Endometrial microvascular endothelial cells (primary cell): ENCODE data around the gene BTBD2. TPM values are rescaled to one million over a fixed set of nuclear protein-coding genes. Genes with fewer than 3 reads are reported as not detected.

ENCODE experiments used
- in situ Hi-C: cut with HindIII; loops from 2 replicates; pipeline ENCODE4 v1.10.0; 2017; ENCODE audit warnings: low sequenced_read_pairs, low pct_unique_long_range_greater_than_20kb; ENCODE audit errors: inconsistent ontology term
- total RNA-seq: library from RNA; depleted of rRNA; stranded (reverse); fragments of >200 nt; gene quantifications from one replicate; pipeline ENCODE4 v1.2.3, GENCODE V29; 2015; ENCODE audit errors: inconsistent ontology term

Gene BTBD2
- 88.5 TPM for total RNA-seq

DNA sequence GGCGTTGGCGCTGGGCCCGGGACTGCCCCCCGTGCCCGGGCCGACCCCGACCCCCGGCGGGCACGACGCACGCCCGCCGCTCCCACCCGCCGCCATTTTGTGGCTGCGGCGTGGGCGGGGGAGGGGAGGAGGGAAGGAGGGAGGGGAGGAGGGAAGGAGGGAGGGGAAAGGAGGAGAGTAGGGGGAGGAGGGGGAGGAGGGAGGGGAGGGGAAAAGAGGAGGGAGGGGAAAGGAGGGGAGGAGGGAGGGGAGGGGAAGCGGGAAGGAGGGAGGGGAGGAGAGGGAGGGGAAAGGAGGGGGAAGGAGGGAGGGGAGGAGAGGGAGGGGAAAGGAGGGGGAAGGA is at the start of gene BTBD2:
TSS of gene BTBD2 (minus strand) at position 107 of the 343 bp plus-strand sequence. CDS start at position 96, 11 bp downstream.
- in situ Hi-C loops: no loop called here

DNA sequence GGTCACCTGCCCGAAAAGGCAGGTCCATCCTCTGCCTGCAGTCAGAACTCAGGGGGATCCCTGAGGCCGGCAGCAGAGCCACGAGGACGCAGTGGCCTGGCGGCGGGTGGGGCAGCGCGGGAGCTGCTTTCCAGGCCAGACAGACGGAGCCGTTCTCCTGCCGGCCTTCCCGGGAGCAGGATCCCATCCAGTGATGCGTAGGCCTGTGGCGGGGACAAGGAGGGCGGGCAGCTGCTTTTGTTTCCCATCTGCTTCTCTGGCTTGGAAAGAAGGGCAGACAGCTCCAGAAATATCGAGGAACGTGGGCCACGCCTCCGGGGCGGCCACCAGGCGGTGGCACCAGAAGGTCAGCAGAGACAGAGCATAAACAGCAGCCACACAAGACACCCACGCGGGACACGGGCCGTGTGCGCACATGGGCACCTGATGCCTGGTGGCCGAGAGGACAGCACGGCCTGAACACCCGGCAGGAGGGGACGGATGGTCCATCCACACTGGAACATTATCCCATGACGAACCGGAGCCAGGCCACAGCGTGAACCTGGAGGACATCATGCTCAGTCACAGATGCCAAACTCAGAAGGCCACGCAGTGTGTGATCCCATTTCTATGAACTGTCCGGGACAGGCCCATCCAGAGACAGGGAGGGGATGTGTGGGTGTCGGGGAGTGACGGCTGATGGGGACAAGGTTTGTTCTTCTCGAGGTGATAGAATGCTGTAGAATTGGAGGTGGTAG is 49.4 kb upstream of the BTBD2 start:
- in situ Hi-C loops: no loop called here

DNA sequence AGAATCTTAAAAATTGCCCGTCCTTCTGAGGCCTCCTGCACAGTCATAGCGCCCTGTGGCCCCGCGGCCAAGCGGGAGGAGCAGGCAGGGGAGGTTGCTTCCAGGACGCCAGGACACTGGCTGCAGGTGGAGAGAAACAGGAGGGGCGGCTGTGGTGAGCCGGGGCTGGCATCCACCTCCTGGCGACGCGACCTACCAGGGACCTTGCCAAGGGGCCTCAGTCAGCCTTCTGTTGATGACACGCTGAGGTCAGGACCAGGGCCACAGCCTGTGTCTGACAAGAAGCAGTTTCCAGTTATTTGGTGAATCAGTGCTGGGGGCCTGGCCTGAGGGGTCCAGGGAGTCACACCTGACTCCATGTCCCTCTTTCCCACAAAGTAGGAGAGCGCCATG is 48.9 kb upstream of the BTBD2 start:
- in situ Hi-C loops: no loop called here

DNA sequence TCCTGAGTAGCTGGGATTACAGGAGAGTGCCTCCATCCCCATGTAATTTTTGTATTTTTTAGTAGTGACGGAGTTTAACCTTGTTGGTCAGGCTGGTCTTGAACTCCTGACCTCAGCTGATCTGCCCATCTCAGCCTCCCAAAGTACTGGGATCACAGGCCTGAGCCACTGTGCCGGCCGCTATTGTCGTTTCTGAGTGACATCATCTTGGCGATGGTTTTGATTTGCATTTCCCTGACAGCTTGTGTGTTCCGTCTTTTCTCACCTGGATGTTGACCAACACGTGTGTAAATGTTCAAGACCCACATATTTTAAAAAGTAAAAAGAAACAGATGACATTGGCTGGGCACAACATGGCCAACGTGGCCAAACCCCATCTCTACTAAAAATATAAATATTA is 48.3 kb upstream of the BTBD2 start:
- in situ Hi-C loops: no loop called here

DNA sequence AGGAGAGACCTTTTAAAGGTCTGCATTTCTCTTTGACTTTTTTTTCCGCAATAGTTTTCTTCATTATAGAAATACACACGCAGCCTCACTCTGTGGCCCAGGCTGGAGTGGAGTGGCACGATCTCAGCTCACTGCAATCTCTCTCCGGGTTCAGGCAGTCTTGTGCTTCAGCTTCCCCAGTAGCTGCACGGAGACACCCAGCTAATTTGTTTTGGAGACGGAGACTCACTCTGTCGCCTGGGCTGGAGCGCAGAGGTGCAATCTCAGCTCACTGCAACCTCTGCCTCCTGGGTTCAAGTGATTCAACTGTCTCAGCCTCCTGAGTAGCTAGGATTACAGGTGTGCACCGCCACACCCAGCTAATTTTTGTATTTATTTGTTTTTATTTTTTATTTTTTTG is 47.3 kb upstream of the BTBD2 start:
- in situ Hi-C loops: no loop called here

DNA sequence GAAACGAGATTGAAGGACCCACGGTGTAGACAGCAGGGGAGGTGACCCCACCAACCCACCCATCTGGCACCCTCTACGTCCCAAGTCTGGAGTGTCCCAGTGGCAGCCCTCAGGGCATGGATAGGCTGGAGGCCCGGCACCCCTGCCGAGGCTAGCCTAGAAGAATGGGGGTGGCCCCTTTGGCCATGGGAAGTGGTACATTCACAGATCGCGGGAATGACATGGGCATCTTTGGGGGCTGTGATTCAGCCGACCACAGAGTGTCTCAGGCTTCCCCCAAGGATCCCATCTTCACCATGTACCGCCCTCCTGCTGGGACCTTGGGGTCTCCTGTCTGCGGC is 46.8 kb upstream of the BTBD2 start:
- in situ Hi-C loops: no loop called here

DNA sequence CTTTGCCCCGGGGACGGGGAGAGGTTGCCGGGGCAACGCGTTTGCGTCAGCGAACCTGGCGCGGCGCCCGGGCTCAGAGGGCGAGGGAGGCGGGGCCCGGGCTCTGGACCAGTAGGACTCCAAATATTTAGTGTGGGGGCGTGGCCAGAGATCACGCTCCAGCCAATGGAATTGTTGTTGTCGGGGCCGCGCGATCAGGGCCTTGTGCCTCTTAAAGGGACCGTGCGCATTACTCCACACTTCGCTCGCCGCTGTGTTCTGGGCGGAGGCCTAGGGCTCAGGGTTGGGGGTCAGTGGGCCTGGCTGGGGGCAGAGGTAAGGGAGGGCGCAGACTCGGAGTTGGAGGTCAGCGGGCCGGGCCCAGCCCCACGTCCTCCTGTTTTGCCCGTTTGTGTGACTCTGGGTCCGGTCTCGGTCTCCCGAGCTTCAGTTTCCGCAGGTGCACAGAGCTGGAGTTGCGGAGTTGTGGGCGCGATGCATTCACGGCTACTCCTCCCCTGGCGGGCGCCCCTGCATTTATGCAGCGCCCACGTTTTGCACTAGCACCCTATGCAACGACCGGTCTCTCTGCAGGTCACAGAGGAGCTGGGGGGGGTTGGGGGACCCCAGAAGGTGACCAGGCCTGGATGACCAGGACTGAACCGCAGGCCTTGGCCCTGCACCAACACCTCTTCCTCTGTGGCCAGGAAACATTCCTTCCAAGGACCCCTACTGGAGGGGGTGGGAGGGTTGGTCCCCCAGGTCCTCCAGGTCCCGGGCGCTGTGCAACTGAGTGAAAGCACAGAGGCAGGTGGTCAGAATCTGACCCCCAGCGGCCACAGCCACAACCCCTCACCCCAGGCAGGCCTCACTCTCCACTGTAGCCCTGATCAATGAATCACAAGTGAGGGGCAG is 46.2 kb upstream of the BTBD2 start:
- in situ Hi-C loops: no loop called here

DNA sequence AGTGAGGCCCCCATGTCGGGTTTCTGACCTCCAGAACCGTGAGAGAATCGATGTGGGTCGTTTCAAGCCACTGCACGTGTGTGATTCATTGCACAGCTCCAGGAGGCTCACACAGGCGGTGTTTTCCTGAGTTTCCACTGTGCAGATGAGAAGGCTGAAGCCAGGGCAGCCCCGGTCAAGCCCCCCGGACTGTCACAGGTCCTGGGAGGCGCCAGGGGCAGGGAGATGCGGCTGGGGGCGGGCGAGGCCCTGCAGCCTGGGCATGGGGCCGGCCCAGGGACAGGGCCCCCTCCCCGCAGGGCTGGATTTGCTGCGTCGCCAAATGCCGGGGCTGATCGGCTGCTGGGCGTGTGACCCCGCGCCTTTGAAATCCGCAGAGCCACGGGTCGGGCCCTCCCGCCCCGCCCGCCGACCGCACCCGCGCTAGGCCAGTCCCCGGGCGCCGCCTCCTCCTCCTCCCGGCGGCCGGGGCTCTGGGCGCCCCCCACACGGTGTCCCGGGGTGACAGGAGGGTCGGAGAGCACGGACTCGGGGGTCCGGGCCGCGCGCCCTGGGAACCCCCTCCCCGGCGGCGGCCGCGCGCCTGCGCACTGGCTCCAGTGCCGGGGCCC is 45.5 kb upstream of the BTBD2 start:
- in situ Hi-C loops: no loop called here

DNA sequence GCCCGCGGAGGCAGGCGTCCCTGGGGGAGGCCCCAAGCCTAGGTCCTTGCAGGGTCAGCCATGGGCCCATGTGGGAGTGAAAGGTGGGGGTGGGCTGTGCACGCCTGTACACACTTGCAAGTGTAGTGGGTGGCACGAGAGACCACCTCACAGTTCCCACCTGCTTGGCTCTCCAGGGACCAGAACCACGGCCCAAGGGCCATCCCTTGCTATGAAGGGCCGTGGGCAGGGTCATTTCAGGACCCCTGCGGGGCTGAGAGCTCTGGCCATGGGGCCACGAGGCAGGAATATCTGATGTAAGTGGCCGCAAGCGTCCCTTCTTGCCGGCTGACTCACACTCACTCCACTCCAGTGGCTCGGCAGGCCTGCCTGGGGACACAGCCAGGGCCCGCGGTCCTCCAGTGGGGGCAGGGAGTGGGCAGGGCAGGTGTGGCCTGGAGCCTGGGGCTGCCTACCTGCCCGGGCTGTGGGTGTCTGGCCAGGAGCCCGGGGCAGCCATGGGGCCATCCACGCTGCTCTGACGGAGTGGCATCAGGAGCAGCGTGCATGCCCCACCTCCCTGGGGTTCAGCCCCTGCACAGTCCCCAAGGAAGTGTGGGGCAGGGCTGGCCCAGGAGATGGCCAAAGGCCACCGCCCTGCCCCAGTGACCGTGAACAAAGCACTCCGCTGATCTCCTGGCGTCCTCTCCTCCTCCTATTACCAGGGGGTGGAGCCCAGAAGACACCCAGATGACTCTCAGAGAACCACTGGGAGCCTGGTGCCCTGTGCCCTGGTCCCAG is 44.1 kb upstream of the BTBD2 start:
- in situ Hi-C loops: no loop called here

DNA sequence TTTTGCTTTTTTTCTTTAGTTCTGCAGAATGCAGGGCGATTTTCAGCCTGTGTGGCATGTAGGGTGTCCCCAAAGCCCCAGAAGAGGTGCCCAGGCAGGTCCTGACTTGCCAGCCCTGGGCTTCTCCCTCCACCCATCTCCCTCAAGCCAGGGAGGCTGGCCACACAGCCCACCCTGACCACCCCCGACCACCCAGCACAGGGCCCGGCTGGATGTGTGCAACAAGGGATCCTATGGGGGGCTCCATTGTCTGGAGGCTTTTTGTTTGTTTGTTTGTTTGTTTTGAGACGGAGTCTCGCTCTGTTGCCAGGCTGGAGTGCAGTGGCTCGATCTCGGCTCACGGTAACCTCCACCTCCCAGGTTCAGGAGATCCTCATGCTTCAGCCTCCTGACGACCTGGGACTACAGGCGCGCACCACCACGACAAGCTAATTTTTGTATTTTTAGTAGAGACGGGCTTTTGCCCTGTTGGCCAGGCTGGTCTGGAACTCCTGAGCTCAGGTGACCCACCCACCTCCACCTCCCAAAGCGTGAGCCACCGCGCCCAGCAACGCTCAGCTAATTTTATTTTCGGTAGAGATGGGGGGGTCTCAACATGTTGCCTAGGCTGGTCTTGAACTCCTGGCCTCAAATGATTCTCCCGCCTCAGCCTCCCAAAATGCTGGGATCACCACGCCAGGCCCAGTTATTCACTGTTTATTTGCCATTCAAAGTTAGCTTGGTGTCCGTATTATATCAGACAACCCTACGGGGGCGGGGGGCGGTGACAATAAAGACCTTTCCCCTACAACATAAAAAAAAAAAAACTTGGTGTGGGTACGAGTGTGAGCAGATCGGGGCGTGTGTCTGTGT is 43.3 kb upstream of the BTBD2 start:
- in situ Hi-C loops: no loop called here

DNA sequence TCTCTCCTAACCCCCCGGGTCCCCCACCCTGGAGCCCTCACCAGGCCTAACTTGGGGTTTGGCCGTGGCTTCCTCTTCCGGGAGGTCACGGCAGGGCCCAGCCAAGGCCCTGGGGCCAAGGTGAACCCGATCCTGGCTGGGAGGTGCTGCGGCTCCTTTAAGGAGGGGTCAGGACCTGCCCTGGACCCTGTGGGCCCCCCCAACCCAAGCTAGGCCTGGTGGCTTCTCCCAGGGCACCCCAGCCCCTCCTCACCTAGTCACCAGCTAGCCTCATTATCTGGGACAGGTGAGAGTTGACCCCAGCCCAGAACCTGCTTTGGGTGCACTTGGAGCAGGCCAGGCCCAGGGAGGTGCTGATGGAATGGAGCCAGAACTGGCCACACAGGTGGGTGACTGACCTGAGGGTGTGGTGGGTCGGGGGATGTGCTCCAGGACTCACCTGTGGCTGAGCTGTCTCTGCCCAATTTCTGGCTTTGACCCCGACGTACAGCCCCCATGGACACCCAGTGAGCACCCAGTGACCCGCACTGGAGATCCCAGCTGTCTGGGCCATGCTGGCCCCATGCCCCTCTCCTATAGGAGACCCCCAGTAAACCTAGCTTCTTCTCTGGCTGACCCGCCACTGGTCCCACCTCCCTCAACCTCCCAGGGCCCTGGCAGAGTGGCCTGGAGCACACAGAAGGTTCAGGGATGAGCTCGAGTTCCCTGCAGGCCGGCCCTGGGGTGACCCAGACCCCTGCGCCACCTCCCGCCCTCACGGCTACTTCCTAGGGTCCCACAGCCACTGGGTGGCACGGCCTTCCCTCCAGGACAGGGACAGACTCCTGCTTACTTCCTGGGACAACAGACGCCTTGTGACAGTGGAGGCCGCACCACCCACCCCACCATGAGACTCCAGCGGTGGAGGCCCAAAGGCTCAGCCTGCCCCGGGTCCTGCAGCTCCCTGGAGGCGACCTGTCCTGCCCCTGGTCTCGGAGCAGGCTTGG is 42.3 kb upstream of the BTBD2 start:
- in situ Hi-C loops: no loop called here

DNA sequence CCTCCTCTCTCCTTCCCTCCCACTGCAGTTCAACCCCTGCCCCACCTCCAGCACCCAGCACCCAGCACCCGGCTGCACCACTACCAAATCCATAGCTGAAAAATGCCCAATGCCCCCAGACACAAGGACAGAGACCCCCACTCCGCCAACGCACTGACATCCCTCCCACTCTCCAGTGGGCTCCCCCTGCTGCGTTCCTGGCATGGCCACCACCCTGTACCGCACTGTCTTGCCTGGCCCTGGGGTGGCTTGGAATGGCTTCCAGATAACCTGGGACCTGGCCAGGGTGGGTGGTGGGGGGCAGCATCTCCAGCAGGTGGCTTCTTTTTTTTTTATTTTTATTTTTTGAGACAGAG is 41.3 kb upstream of the BTBD2 start:
- in situ Hi-C loops: no loop called here

DNA sequence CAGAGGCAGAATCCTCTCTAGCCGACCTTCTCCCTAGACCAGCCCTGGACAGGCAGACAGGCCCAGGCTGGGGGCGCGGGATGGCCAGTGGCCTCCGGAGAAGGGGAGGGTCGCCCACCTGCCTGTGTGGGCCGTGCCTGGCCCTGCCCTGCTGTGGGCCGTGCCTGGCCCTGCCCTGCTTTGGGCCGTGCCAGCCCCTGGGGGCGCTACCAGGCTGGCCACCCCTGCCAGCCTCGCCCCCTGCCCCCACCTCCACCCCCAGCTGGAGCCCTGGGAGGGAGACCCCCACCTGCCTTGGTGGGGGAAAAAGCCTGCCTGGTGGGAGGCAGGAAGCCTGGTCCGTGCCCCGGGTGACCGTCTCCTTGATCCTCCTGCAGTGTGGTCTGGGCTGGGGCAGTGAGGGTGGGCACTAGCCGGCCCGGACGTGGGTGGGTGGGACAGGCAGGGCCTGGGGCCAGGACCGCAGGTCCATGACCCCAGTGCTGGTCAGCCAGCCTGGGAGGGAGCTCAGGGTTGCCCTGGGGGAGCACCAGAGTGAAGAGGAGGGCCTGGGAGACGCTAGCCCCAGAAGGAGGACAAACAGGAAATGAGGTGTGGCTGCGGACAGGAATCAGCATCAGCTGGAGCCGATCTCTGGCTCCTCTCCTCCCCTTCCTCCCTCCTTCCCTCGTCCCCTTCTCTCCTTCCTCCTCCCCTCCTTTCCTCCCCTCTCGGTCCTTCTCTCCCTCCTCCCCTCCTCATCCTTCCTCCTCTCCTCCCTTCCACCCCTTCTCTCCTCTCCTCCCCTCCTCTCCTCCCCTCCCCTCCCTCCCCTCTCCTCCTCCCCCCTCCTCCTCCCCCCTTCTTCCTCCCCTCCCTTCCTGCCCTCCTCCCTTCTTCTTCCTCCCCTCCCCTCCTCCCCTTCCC is 40.7 kb upstream of the BTBD2 start:
- in situ Hi-C loops: no loop called here

DNA sequence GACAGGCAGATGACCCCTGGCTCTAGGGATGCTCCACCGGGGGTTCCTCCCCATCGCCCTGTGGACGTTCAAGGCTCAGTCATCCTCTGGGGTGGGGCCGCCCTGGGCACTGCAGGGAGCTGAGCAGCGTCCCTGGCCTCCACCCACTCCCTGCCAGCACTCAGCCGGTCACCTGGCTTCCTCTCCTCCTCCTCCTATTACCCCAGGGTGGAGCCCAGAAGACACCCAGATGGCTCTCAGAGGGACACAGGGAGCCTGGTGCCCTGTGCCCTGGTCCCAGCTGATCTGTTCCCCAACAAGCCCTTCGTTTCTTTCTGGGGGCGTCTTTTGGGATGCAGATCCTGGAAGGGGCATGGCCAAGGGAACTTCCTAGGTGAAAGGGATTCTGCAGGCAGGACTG is 39.2 kb upstream of the BTBD2 start:
- in situ Hi-C loops: no loop called here

DNA sequence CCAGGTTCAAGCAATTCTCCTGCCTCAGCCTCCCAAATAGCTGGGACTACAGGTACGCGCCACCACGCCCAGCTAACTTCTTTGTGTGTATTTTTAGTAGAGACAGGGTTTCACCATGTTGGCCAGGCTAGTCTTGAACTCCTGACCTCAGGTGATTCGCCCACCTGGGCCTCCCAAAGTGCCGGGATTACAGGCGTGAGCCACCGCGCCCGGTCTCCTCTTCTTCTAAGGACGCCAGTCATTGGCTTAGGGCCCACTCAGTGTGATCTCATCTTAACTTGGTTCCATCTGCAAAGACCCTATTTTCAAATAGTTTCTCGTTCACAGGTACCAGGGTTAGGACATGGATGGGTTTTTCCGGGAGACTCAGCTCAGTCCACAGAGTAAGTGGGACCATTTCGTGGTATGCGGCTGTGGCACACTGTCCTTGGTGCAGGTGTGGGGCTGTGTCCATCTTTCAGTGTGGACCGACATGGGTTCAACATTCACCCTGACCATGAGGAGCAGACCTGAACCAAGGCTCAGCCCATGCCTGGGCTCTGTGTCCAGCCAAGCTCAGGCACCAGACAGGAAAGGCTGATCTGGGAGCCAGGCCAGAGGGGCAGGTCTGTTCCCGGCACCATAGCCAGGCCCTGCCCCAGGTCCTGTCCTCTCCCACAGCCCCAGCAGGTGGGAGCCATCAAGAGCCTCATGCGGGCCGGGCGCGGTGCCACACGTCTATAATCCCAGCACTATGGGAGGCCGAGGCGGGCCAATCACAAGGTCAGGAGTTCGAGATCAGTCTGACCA is 38.3 kb upstream of the BTBD2 start:
- in situ Hi-C loops: no loop called here
